Measurements from ENCODE around the gene ZSWIM2.

ZSWIM2 gene

GRCh38 chr2:186780701-186781316, 68.2 kb downstream of the ZSWIM2 start:
- Histone ChIP-seq H3K27me3 (ENCODE audit: control insufficient read depth, insufficient read depth, low read length) (no peaks in the 10 kb centered on the region), H3K4me1 (ENCODE audit: control insufficient read depth, insufficient read depth, low read length) (no peaks in the 10 kb centered on the region), H3K36me3 (ENCODE audit: control insufficient read depth, insufficient read depth, low read length) (no peaks in the 10 kb centered on the region), H3K9me3 (ENCODE audit: control insufficient read depth, insufficient read depth, low read depth, low read length) (peaks cover 5% of the 10 kb centered on the region; the same call in 1 of the 2 replicates), H3K9ac (ENCODE audit: low read length) (no peak overlapping the region), H3K4me3 (ENCODE audit: low read depth, low read length) (no peak overlapping the region), H3K27ac (ENCODE audit: low read depth, low read length) (no peak overlapping the region)
